HTERT RPE-1 (cell line): ENCODE measurements around the gene RSAD2.
"Not testable (repeated sequence)": the region's sequence is repeated elsewhere in the genome, so short reads cannot be mapped to it uniquely, and the experiment has no call there.

ENCODE experiments used
- in situ Hi-C: fragments of 300-500 bp; cut with MboI; formaldehyde crosslinking; loops from 4 replicates; pipeline ENCODE4 v1.14.3; 2020; ENCODE audit warnings: low sequenced_read_pairs

RSAD2 gene

GRCh38 chr2:6877402-6878304 lies at the start of gene RSAD2:
Gene RSAD2 (plus strand): TSS chr2:6877777. CDS start chr2:6877801, 24 bp downstream.
- in situ Hi-C loops: no loop called here

GRCh38 chr2:6828299-6828584 lies 49.3 kb upstream of the RSAD2 start:
- in situ Hi-C loops: no loop called here

GRCh38 chr2:6831229-6831628 lies 46.3 kb upstream of the RSAD2 start:
- in situ Hi-C loops: no loop called here

- in situ Hi-C loops: no loop called here
These were observed 44.8 kb upstream of the RSAD2 start for GRCh38 chr2:6832596-6833299.

GRCh38 chr2:6833300-6833604 lies 44.3 kb upstream of the RSAD2 start:
- in situ Hi-C loops: no loop called here

- in situ Hi-C loops: no loop called here
These were observed 43.4 kb upstream of the RSAD2 start for GRCh38 chr2:6834163-6834562.

GRCh38 chr2:6835467-6835866 lies 42.1 kb upstream of the RSAD2 start:
- in situ Hi-C loops: no loop called here

GRCh38 chr2:6838673-6839319 lies 38.8 kb upstream of the RSAD2 start:
- in situ Hi-C loops: no loop called here

GRCh38 chr2:6841537-6842287 lies 35.9 kb upstream of the RSAD2 start:
- in situ Hi-C loops: no loop called here

- in situ Hi-C loops: no loop called here
These were observed 32.3 kb upstream of the RSAD2 start for GRCh38 chr2:6845312-6845711.

- in situ Hi-C loops: no loop called here
These were observed 31.7 kb upstream of the RSAD2 start for GRCh38 chr2:6845903-6846302.

- in situ Hi-C loops: no loop called here
These were observed 31.0 kb upstream of the RSAD2 start for GRCh38 chr2:6846540-6846939.

- in situ Hi-C loops: no loop called here
These were observed 30.5 kb upstream of the RSAD2 start for GRCh38 chr2:6846967-6847681.

GRCh38 chr2:6852195-6852594 lies 25.4 kb upstream of the RSAD2 start:
- in situ Hi-C loops: no loop called here

- in situ Hi-C loops: no loop called here
These were observed 23.2 kb upstream of the RSAD2 start for GRCh38 chr2:6854416-6854815.

- in situ Hi-C loops: no loop called here
These were observed 21.6 kb upstream of the RSAD2 start for GRCh38 chr2:6855860-6856547.

- in situ Hi-C loops: no loop called here
These were observed 21.0 kb upstream of the RSAD2 start for GRCh38 chr2:6856548-6856920.

GRCh38 chr2:6858466-6859027 lies 19.0 kb upstream of the RSAD2 start:
- in situ Hi-C loops: not testable (repeated sequence)

GRCh38 chr2:6860296-6860695 lies 17.3 kb upstream of the RSAD2 start:
- in situ Hi-C loops: no loop called here

- in situ Hi-C loops: no loop called here
These were observed 13.8 kb upstream of the RSAD2 start for GRCh38 chr2:6863792-6864191.
